Embryonic facial prominence (tissue), 1 donor: ENCODE data around the gene MROH8.
"Not testable (repeated sequence)": the region's sequence is repeated elsewhere in the genome, so short reads cannot be mapped to it uniquely, and the experiment has no call there.

Source experiments
- DNase-seq: peaks from one replicate; pipeline ENCODE4 v3.0.0-alpha.2; 2016; ENCODE audit errors: extremely low spot score

Gene MROH8

DNA sequence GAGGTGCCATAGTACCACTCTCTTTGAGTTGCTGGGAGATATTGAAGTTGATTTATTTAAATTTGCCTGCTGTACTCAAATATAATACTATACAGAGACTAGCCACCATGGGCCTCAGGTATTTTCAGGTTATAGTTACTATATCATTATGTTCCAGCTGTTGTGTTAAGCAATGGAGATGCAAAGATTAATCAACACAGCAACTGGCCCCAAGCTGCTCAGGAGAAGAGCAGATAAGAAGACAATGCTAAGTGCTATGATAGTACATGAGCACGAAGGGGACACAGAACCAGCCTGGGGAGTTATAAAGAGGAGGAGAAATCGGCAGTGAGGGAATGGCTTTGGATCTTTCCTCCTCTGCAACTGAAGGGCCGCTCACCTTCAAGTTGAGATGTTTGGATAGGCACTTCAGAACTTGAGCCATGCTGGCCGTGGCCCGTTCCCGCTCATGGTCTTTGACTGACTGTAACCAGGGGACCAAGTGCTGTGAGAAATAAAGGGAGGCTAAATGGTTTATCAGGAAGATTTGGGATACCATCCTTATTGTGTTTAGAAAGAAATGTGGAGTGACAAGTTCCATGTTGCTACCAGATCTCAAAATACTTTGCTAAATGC, 24.6 kb downstream of the MROH8 start:
- DNase-seq = no peak

DNA sequence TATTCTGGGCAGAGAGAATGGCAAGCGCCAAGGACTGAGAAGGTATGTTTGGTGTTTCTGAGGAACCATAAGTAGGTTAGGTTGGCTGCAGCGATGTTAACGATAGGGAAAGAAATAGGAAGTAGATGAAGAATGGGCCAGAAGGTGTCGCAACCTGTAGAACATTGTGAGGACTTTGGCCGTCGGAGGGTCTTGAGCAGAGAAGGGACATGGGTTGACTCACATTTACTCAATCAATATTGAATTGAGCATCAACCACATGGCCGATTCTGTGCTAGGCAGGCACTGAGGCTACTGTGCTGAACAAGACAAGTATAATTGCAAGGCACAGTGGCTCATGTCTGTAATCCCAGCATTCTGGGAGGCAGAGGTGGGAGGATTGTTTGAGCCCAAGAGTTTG, 27.1 kb downstream of the MROH8 start:
- no peak for DNase-seq

DNA sequence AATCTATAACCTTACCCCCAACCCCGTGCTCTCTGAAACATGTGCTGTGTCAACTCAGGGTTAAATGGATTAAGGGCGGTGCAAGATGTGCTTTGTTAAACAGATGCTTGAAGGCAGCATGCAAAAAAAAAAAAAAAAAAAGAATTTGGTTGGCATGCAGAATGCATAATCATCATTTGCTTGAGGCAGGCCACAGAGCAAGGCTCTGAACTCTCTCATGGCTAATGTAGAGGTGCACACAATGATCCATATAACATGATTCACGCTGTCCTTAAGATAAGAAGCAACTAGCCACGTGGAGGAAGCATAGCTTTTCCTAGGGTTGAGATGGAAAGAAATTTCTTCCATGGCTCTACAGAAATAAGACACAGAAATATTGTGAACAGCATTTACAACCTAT, 27.8 kb downstream of the MROH8 start:
- DNase-seq = no peak

DNA sequence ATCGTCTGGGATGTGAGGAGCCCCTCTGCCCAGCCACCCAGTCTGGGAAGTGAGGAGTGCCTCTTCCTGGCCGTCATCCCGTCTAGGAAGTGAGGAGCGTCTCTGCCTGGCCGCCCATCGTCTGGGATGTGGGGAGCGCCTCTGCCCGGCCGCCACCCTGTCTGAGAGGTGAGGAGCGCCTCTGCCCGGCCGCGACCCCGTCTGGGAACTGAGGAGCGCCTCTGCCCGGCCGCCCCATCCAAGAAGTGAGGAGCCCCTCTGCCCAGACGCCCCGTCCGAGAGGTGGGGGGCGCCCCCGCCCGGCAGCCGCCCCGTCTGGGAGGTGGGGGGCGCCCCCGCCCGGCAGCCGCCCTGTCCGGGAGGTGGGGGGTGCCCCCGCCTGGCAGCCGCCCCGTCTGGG, 28.5 kb downstream of the MROH8 start:
- DNase-seq = not testable (repeated sequence)

DNA sequence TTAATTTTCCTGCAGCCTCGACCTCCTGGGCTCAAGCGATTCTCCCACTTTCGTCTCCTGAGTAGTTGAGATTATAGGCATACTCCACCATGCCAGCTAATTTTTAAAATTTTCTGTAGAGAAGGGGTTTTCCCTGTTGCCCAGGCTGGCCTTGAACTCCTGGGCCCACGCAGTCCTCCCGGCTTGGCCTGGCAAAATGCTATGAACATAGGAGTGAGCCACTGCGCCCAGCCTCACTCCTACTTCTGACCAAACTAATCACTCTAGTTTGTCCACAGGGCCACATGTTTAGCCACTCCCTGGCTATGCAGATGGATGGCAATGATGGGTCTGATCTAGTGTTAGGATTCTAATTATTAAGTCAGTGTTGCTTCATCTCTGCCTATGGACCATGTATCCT, 32.1 kb downstream of the MROH8 start:
- DNase-seq = no peak

DNA sequence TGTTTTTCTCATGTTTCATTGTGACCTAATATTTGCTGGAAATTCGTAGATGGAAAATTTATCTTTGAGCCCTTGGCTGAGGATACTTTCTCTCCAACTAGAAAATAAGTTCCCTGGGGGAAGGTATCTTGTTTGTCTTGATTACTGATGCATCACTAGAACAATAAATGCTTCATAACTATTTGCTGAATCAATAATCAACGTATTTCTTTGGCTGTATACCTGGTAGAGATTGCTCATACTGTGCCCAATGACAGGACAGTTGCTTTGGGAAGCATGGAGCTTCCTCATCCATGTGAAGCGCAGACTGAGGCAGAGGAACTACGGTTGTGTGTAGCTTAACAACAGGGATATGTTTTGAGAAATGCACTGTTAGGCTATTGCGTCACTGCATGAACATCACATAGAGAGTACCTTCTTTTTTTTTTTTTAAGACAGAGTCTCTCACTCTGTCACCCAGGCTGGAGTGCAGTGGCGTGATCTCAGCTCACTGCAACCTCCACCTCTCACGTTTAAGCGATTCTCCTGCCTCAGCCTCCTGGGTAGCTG, 34.4 kb downstream of the MROH8 start:
- DNase-seq = no peak

DNA sequence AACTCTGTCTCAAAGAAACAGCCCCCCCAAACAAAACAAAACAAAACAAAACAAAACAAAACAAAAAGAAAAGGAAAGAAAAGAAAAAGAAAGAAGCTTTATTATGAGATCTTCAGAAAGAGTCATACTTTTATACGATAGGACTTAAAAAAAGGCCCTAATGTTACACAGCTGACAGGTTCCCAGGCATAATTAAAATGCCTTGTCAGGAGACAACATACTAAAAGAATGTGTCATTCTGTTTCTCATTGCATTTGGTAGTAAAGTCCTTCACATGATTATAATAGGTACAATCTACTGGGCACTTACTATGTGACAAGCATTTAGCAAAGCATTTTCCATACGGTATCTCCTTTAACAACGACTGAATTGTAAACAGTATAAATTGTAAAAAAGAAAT, 36.6 kb downstream of the MROH8 start:
- no peak for DNase-seq

DNA sequence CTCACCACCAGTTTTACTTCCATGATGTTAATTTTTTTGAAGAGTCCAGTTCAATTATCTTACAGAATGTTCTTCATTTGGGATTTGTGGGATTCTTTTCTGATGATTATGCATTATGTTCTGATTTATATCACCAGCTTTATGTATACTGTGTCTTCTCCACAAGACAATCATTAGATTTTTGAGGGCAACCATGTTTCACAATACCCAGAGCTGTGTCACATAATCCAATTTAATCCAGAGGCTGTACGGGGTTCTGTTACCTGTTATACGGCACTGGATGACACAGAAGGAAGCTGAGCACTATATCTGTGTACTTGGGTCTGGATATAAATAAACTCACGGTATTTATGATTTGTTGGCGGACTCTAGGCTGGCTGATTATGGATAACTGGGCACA, 41.8 kb downstream of the MROH8 start:
- no peak for DNase-seq

DNA sequence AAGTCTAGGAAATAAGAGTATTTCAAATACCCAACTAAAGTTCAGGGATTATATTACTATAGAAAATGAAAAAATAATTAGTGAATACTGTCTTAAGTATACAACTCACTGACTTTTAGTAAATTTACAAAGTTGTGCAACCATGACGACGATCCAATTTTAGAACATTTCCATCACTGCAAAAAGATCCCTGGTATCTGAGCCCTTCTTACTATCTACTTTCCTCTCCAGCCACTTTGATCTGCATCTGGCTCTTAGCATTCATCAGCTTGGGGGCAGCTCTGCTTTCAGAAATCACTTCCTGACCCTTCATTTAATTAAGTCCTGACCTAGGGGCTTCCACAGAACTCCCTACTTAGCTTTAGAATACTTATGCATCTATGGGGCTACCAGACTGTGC, 45.4 kb downstream of the MROH8 start:
- no peak for DNase-seq

DNA sequence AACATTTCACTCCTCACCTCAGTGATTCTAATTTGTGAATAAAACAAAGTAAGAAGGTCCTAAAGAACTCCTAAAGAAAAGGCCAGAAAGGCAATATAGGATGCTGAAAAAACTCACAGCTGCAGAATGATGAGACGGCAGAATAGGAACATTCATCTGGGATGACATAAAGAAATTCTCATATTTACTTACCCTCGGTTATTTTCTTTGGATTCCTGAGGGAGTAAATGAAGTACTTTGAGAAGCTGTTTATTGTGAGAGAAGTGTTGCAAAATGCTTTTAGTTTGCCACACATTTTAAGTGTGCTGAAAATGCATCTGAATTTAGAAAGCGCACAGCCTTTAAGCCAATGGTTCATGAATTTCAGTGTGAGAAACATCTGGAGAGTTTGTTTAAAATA, 47.9 kb downstream of the MROH8 start:
- no peak for DNase-seq

DNA sequence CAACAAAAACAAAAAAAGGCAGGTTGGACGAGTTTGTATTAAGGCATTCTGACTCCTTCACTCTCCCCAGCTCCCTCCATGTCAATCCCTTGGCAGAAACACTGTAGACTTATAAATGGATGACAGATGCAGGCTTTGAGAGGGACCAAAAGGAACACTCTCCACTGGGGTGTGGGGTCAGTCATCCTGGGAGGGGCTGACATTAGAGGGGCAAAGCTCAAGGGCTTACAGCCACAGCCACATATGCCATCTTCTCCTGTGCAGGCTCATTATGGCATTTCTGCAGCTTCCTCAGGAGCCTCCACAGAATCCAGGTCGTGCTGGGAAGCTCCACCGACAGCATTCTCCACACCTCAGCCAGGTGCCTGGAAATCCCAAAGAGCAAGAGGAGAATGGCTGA, 50.5 kb downstream of the MROH8 start:
- no peak for DNase-seq

DNA sequence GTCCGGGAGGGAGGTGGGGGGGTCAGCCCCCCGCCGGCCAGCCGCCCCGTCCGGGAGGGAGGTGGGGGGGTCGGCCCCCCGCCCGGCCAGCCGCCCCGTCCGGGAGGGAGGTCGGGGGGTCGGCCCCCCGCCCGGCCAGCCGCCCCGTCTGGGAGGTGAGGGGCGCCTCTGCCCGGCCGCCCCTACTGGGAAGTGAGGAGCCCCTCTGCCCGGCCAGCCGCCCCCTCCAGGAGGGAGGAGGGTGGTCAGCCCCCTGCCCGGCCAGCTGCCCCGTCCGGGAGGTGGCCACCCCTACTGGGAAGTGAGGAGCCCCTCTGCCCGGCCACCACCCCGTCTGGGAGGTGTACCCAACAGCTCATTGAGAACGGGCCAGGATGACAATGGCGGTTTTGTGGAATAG, 53.1 kb downstream of the MROH8 start:
- DNase-seq = not testable (repeated sequence)

DNA sequence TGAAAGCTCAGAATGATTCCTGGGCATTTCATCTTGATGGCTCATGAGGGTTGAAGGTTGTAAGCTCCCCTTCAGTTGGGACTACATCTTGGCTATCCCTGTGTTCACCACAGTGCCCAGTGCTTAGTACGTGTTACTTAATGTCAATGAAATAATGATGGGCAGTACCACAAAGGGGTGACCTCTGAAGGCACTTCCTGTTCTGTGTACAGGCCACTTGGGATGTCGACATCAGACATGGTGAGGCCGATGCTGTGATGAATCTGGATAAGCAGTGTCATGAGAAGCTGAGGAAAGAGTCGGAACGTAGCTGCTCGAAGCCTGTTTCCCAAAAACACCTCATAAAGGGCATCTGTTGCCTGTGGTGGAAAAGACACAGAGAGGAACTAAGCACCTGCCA, 55.9 kb downstream of the MROH8 start:
- DNase-seq = no peak

DNA sequence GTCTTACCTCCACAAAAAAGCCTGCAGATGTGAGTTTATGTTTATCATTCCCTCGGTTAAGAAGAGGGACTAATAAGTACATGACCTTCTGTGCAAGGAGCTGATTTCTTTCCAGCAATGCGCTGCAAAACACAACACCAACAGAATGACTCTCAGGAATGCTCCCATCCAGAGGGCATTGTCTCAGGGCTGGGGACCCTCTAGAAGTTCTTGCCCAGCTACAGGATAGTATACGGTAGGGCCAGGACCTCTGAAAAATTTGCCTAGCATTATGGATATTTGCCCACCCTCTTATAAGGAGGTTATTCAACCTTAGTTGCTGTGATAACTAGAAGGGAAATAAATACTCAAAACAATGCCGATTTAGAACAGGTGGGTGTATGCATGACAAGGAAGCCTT, 58.9 kb downstream of the MROH8 start:
- no peak for DNase-seq

DNA sequence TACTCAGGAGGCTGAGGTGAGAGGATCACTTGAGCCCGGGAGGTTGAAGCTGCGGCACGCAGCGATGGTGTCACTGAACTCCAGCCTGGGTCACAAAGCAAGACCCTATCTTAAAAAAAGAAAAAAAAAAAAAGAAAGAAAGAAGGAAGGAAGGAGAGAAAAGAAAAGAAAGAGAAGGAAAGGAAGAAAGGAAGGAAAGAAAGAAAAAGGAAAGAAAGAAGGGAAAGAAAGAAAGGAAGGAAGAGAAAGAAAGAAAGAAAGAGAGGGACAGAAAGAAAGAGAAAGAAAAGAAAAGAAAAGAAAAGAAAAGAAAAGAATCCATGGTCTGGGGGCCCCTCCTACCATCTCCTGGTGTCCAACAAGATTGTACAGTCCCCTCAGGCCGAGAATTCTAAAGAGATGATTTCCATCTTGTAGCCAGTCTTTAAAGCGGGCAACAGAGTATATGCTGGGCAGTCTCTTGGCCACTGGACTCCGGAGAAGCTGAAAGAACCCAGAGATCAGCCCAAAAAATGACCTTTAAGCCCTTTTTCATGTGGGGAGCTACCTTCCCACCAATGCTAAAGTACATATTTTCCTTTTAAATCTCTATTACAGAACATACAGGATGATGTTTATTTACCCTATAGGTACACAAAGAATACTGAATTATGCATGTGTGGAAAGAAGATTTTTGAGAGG, 59.9 kb downstream of the MROH8 start:
- no peak for DNase-seq

DNA sequence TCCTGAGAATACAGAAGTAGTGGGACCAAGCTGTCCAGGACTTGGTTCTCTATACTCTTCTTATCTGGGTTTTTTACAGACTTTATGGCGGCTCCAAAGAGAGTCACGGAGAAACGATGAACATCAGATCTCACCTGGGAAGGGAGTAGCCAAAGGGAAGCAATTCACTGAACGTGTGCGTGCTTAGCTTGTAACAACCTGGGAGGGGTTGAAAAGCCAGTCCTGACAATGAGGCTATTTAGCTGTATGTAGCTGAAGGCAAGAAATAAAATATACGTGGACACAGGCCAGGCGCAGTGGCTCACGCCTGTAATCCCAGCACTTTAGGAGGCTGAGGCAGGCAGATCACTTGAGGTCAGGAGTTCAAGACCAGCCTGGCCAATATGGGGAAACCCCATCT, 65.3 kb downstream of the MROH8 start:
- no peak for DNase-seq

DNA sequence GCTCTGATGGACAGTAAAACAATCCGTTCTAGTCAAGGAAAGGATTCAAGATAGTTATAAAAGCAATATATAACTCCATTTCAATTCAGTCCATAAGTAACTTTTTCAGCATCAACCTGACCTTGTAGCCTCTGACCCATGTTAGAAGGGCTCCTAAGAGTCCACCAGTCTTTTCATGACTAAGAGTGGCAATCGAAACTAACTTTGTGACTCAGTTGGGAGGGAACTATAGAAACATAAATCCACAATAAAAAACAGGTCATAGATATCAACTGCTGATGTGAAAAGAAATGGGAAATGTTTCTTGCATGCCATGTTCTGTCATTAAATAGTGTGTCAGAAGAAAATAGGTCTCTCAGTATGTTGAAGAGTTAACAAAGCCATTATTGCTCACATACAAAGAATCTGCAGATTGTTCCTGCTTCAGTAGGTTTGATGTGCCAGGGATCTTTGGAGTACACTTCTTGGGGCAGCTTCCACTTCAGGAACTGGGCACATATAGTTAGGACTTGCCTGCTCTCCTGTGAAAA, 67.4 kb downstream of the MROH8 start:
- no peak for DNase-seq

DNA sequence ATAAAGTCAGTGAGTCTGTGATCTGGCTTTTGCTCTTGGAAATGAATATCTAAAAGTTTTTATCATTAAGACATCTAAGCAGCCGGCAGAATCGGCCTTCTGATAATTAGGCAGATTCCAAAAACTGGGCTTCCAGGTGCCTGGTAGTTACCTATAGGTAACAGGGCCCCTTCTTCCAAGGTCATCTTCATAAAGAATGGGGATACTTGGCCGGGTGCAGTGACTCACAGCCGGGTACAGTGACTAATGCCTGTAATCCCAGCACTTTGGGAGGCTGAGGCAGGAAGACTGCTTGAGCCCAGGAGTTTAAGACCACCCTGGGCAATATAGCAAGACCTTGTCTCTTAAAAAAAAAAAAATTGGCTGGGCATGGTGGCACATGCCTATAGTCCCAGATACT, 70.7 kb downstream of the MROH8 start:
- no peak for DNase-seq

DNA sequence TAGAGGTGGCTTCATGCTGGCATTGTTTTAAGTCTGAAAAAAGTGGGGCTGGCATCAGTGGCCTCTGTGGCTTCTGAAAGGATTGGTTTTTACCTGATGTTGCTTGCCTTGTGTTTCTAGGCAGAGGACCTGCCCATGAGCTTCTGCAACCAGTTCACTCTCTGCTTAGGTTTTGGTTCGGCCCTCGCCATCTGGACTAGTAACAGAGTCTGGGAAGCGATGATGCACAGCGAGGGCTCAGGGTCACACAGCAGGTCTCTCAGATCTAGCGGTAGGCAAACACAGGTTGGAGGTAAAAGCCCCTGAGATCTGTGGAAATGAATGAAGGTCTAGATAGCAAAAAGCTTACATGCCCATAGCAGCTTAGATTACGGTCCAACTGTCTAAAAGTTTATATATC, 76.8 kb downstream of the MROH8 start:
- no peak for DNase-seq

DNA sequence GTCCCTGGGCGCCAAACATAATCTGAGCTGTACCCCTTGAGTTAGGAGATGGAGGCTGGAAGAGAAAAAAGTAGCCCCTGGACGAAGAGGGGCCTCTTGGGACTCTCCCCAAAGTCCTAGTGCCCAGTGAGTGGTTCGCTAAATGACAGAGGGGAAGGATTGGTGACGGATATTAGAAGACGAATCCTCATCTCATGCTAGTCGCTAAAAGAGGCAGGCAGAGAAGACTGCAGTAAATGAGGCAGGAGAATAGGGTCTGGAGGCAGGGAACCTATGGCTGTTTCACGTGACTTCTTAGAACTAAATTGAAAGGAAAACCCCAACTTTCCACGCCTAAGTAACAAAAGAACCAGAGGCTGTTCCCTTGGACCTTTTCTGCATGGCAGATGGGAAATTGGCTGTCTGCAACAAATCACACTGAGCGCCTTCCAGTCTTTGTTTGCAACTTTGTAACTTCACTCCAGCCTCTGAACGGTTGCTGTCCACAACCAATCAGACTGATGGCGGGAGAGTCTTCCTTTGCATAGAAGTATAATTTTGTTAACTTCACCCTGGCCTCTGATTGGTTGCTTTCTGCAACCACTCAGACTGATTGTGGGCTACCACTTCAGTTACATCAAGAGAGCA, 82.8 kb downstream of the MROH8 start:
- DNase-seq = no peak

DNA sequence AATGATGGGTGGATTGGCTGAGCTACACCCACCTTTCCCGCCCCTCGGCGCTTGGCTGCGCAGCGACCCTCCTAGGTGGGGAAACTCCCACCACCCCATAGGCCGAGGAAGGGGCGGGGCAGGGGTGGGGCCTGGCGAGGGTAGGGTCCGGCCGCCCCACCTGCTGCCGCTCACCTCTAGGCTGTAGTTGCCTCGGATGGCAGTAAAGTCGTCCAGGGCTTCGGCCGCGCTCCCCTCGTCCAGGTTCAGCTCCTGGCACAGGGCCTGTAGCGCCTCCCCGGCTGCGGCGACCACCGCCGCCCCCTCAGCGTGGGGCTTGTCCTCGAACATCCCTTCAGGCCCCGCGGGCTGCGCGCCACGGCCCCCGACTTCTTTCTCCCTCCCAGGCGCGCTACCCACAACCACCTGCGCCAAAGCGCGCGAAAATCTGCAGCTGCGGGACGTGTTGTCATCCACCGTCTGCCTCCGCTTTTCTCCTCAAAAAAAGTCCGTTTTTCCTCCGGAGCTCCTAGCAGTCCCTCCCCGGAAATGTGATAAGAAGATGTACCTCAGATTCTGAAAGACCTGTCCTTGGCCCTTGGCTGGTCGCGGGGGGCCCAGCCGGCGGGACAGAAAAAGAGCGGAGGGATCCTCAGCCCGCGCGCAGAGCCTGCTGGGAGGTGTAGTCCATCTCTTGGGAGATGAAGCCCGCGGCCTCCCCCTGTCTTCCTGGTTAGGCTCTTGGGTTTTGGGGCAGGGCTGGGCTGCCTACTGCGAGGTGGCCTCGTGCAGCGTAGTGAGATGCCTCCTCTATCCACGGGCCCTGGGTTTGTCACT, 83.5 kb downstream of the MROH8 start, which contains the start of gene RBL1:
Gene RBL1, minus strand, starts transcription at position 399 of the 816 bp plus-strand sequence. Its CDS starts 69 bp downstream, at position 330.
- peak; percentile 84 for DNase-seq

DNA sequence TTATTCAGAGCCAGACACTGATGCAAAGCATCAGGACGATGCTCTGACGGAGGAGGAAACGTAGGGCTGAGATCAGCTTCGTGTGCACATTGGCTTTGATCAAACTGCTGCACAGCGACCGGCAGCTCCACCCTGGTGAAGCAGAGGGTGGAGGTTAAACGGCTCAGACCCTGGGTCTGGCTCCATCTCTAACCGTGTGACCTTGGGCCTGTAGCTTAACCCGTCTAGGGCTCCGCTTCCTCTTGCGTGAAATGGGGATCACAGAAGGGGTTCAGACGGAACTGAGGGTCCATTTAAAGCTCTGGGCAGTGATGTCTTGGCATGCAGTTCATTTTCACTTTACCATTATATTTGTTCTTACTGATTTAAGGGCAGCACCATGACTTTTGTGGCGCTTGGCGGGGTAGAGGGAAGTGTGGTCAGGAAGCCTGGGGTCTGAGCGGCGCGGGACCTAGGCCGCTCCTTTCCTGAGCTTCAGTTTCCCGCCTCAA, 84.2 kb downstream of the MROH8 start:
- no peak for DNase-seq
